Camera-type eye (tissue), 1 donor: ENCODE results near the gene PDE4D. TPM values are rescaled to one million over a fixed set of nuclear protein-coding genes. Genes with fewer than 3 reads are reported as not detected.

Experiments
- total RNA-seq: library from RNA; depleted of rRNA; stranded (reverse); fragments of >200 nt; gene quantifications from one replicate; pipeline ENCODE4 v1.2.3, GENCODE V29; 2014

The PDE4D gene
- 112 TPM for total RNA-seq

DNA sequence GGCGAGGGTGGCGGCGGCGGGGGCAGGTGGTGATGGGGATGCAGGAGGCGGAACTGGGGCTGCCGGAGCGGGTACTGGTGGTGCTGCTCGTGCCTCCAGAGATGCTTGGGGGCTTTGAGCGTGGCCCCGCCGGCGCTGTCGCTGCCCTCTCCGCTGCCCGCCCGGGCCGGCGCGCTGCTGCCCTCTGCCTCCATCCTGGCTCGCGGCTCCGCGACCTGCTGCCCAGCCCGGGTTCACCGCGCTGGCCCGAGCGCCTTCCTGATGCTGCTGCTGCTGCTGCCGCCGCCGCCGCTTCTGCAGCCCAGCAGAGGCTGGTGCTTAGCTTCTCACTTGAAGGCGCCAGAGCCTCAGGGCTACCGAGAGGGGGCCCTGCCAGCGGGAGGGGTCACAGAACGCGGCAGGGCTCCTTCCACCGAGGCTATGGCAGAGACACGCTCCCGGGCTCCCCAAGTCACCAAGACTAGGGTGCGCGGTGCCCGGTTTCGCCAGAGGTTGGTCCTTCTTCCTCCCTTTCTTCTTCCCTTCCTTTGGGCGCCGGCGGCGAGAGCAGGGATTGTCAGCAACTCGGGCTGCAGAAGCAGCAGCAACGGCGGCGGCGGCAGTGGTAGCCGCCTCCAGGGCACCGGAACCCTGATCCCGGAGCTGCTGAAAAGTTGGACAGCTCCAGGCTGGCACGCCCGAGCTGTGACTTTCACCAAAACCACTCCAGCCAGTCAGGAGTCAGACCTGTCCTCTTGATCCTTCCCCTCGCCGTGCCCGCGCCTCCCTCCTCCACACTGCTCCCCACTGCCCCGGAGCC is at the start of gene PDE4D:
Gene PDE4D, minus strand, starts transcription at position 298 of the 799 bp plus-strand sequence.

